Mesodermal cell (in vitro differentiated cells): ENCODE results near the gene GPR141.

Source experiments
- H3K27ac ChIP-seq: 2 replicates; pipeline ENCODE4 v1.7.0; 2013; ENCODE audit warnings: mild to moderate bottlenecking, low read depth, low read length, moderate library complexity; ENCODE audit not compliant: severe bottlenecking
- H3K36me3 ChIP-seq: 2 replicates; pipeline ENCODE4 v1.7.1; 2013; ENCODE audit warnings: mild to moderate bottlenecking, low read length, moderate library complexity; ENCODE audit not compliant: control insufficient read depth, insufficient read depth
- H3K4me1 ChIP-seq: one replicate; pipeline ENCODE4 v1.7.1; 2013; ENCODE audit warnings: mild to moderate bottlenecking, low read length; ENCODE audit not compliant: insufficient read depth, control insufficient read depth, poor library complexity, severe bottlenecking
- H3K4me3 ChIP-seq: 2 replicates; pipeline ENCODE4 v1.7.0; 2013; ENCODE audit warnings: low read length, control low read depth, mild to moderate bottlenecking; ENCODE audit not compliant: insufficient read depth, poor library complexity, severe bottlenecking; ENCODE audit errors: extremely low read depth
- H3K9me3 ChIP-seq: 2 replicates; pipeline ENCODE4 v1.7.1; 2013; ENCODE audit warnings: mild to moderate bottlenecking, low read length, moderate library complexity; ENCODE audit not compliant: control insufficient read depth
- WGBS, 2 experiments: methylation state at CpG; one replicate each; pipeline ENCODE4 v1.1.5; 2013; ENCODE audit warnings: missing lambda C conversion rate in 2 of 2; ENCODE audit not compliant: insufficient coverage in 2 of 2; 5-methylcytosine and 5-hydroxymethylcytosine counted together

GPR141 gene

GRCh38 chr7:37732253-37732652, 48.7 kb downstream of the GPR141 start:
- Histone ChIP-seq H3K27ac (no peak overlapping the region), H3K36me3 (no peaks in the 10 kb centered on the region), H3K4me3 (no peak overlapping the region), H3K9me3 (no peaks in the 10 kb centered on the region), H3K4me1 (no peaks in the 10 kb centered on the region)
- 0 to 8% methylated on average over 1 of the region's 3 CpGs for WGBS, 2 experiments

GRCh38 chr7:37732888-37733287, 49.3 kb downstream of the GPR141 start:
- Histone ChIP-seq H3K36me3 (no peaks in the 10 kb centered on the region), H3K27ac (no peak overlapping the region), H3K9me3 (no peaks in the 10 kb centered on the region), H3K4me3 (no peak overlapping the region), H3K4me1 (no peaks in the 10 kb centered on the region)
- 100% methylated on average over 1 to 2 of the region's 2 CpGs for WGBS, 2 experiments

- Histone ChIP-seq H3K9me3 (no peaks in the 10 kb centered on the region), H3K4me3 (no peak overlapping the region), H3K36me3 (no peaks in the 10 kb centered on the region), H3K27ac (no peak overlapping the region), H3K4me1 (no peaks in the 10 kb centered on the region)
Observed at GRCh38 chr7:37735196-37735595, 51.6 kb downstream of the GPR141 start.

- H3K36me3 ChIP-seq, result no peaks in the 10 kb centered on the region
- no peak overlapping the region for H3K27ac ChIP-seq
- H3K4me3 ChIP-seq, result no peak overlapping the region
- H3K4me1 ChIP-seq, result no peaks in the 10 kb centered on the region
- H3K9me3 ChIP-seq, result no peaks in the 10 kb centered on the region
- no CpG with 5 or more reads among the region's 1 CpG for WGBS, 2 experiments
Observed at GRCh38 chr7:37738321-37738720, 54.8 kb downstream of the GPR141 start.

GRCh38 chr7:37740398-37740797, 56.8 kb downstream of the GPR141 start:
- no peaks in the 10 kb centered on the region for H3K9me3 ChIP-seq
- no peaks in the 10 kb centered on the region for H3K4me1 ChIP-seq
- no peak overlapping the region for H3K4me3 ChIP-seq
- H3K36me3 ChIP-seq, result no peaks in the 10 kb centered on the region
- WGBS, 2 experiments, result 90 to 92% methylated on average over 7 of the region's 7 CpGs
- no peak overlapping the region for H3K27ac ChIP-seq

GRCh38 chr7:37741776-37742175, 58.2 kb downstream of the GPR141 start:
- Histone ChIP-seq H3K36me3 (no peaks in the 10 kb centered on the region), H3K4me1 (no peaks in the 10 kb centered on the region), H3K27ac (no peak overlapping the region), H3K4me3 (no peak overlapping the region), H3K9me3 (no peaks in the 10 kb centered on the region)
- WGBS, 2 experiments, result no CpG with 5 or more reads among the region's 2 CpGs

- Histone ChIP-seq H3K27ac (no peak overlapping the region), H3K4me3 (no peak overlapping the region), H3K4me1 (no peaks in the 10 kb centered on the region), H3K9me3 (no peaks in the 10 kb centered on the region), H3K36me3 (no peaks in the 10 kb centered on the region)
- WGBS, 2 experiments, result 82 to 100% methylated on average over 1 of the region's 1 CpG
Observed at GRCh38 chr7:37751096-37751495, 67.5 kb downstream of the GPR141 start.

- Histone ChIP-seq H3K4me3 (no peak overlapping the region), H3K27ac (no peak overlapping the region), H3K4me1 (no peaks in the 10 kb centered on the region), H3K36me3 (no peaks in the 10 kb centered on the region), H3K9me3 (no peaks in the 10 kb centered on the region)
- no CpG with 5 or more reads among the region's 1 CpG for WGBS, 2 experiments
Observed at GRCh38 chr7:37753398-37754050, 70.0 kb downstream of the GPR141 start.

- no peak overlapping the region for H3K27ac ChIP-seq
- no peaks in the 10 kb centered on the region for H3K36me3 ChIP-seq
- H3K9me3 ChIP-seq, result no peaks in the 10 kb centered on the region
- H3K4me1 ChIP-seq, result no peaks in the 10 kb centered on the region
- 73 to 86% methylated on average over 2 to 3 of the region's 5 CpGs for WGBS, 2 experiments
- H3K4me3 ChIP-seq, result no peak overlapping the region
Observed at GRCh38 chr7:37756797-37757551, 73.4 kb downstream of the GPR141 start.

- no peaks in the 10 kb centered on the region for H3K4me1 ChIP-seq
- H3K4me3 ChIP-seq, result no peak overlapping the region
- H3K27ac ChIP-seq, result no peak overlapping the region
- 96 to 97% methylated on average over 3 of the region's 3 CpGs for WGBS, 2 experiments
- no peaks in the 10 kb centered on the region for H3K36me3 ChIP-seq
- no peaks in the 10 kb centered on the region for H3K9me3 ChIP-seq
Observed at GRCh38 chr7:37757563-37757962, 74.0 kb downstream of the GPR141 start.

GRCh38 chr7:37758501-37759045, 75.0 kb downstream of the GPR141 start:
- Histone ChIP-seq H3K27ac (no peak overlapping the region), H3K9me3 (no peaks in the 10 kb centered on the region), H3K36me3 (no peaks in the 10 kb centered on the region), H3K4me3 (no peak overlapping the region), H3K4me1 (no peaks in the 10 kb centered on the region)
- 67 to 90% methylated on average over 1 to 2 of the region's 3 CpGs for WGBS, 2 experiments
